Prostate gland (tissue), 2 donors: Measurements from ENCODE around the gene CTNNA2. TPM values are rescaled to one million over a fixed set of nuclear protein-coding genes. Genes with fewer than 3 reads are reported as not detected.

Experiments
- DNase-seq: peaks from one replicate; pipeline ENCODE4 v3.0.0-alpha.2; 2019; ENCODE audit warnings: low spot score
- H3K27ac ChIP-seq, 2 donors: fragments of 200-600 bp; sonication (generic); 2 replicates each; pipeline ENCODE4 v1.5.1; 2017 to 2019
- H3K27me3 ChIP-seq: fragments of 200-600 bp; sonication (generic); replicated peaks from 2 replicates; pipeline ENCODE4 v1.5.1; 2019; ENCODE audit not compliant: insufficient read depth
- H3K36me3 ChIP-seq, 2 donors: fragments of 200-600 bp; sonication (generic); 1 replicate in 1 of 2; 2 replicates in 1 of 2; pipeline versions ENCODE4 v1.5.1 to v1.8.1; 2017 to 2019
- H3K4me1 ChIP-seq: fragments of 200-600 bp; sonication (generic); replicated peaks from 2 replicates; pipeline ENCODE4 v1.5.1; 2019
- H3K4me3 ChIP-seq, 2 donors: fragments of 200-600 bp; sonication (generic); 2 replicates each; pipeline ENCODE4 v1.5.1; 2017 to 2019
- H3K9me3 ChIP-seq: fragments of 200-600 bp; sonication (generic); 2 replicates; pipeline ENCODE4 v1.5.1; 2017
- POLR2A ChIP-seq: fragments of 450-650 bp; IDR thresholded peaks from one replicate; pipeline ENCODE4 v1.6.1; 2016; ENCODE audit warnings: antibody characterized with exemption, mild to moderate bottlenecking
- POLR2AphosphoS5 ChIP-seq: sonication (generic); formaldehyde crosslinking; IDR thresholded peaks from one replicate; pipeline ENCODE4 v1.6.1; 2017; ENCODE audit warnings: antibody characterized with exemption
- WGBS: methylation state at CpG from one replicate; pipeline ENCODE4 v1.1.5; 2018; 5-methylcytosine and 5-hydroxymethylcytosine counted together
- intact Hi-C: fragments of 100-400 bp; cut with DNase I; formaldehyde crosslinking; loops from one replicate; pipeline ENCODE4 v1.14.2; 2022
- total RNA-seq, 2 donors: library from RNA; depleted of rRNA; stranded (reverse); fragments of >200 nt; gene quantifications; one replicate each; pipeline ENCODE4 v1.1.0, GENCODE V29; 2016
- TF ChIP-seq, protein P1 (sequence below), 4 experiments: fragments of 200-600 bp in 2 of 4; fragments of 450-650 bp in 2 of 4; sonication (generic) in 2 of 4; IDR thresholded peaks; 1 replicate in 3 of 4; 2 replicates in 1 of 4; pipeline ENCODE4 v1.5.1; 2016 to 2019; ENCODE audit warnings: antibody characterized with exemption in 4 of 4, mild to moderate bottlenecking in 2 of 4, moderate library complexity in 2 of 4

CTNNA2 gene
- total RNA-seq, 2 donors from 2014 or later, result 24.3 TPM; not detected in 1

DNA sequence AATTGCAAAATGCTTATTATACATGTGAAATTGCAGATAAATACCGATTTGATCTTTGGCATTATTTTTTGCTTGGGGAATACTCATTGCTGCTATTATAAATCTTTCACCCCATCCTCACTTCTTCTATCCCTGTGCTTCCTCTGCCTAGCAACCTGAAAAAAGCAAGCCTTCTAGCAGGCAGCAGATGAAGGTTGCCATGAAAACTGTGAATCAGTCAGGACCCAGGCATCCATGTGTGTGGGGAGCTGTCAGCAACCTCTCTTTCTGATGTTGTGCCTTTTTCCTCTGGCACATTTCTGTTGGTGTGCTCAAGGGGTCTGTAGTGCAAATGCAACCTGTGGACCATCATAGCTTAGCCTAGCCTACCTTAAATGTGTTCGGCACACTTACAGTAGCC, 427.5 kb downstream of the CTNNA2 start:
- no peaks in the 10 kb centered on the region for H3K36me3 ChIP-seq
- TF ChIP-seq, protein P1, sequence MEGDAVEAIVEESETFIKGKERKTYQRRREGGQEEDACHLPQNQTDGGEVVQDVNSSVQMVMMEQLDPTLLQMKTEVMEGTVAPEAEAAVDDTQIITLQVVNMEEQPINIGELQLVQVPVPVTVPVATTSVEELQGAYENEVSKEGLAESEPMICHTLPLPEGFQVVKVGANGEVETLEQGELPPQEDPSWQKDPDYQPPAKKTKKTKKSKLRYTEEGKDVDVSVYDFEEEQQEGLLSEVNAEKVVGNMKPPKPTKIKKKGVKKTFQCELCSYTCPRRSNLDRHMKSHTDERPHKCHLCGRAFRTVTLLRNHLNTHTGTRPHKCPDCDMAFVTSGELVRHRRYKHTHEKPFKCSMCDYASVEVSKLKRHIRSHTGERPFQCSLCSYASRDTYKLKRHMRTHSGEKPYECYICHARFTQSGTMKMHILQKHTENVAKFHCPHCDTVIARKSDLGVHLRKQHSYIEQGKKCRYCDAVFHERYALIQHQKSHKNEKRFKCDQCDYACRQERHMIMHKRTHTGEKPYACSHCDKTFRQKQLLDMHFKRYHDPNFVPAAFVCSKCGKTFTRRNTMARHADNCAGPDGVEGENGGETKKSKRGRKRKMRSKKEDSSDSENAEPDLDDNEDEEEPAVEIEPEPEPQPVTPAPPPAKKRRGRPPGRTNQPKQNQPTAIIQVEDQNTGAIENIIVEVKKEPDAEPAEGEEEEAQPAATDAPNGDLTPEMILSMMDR (IDR thresholded peaks at IDR 0.05), result no peak
- TF ChIP-seq POLR2AphosphoS5 (no peak), POLR2A (no peak)
- no peak overlapping the region for H3K27ac ChIP-seq
- WGBS, result 95% methylated on average over 2 of the region's 2 CpGs
- no peaks in the 10 kb centered on the region for H3K27me3 ChIP-seq
- intact Hi-C loops, result no loop called here
- DNase-seq, result no peak
- H3K4me3 ChIP-seq, result no peak overlapping the region
- H3K9me3 ChIP-seq, result no peaks in the 10 kb centered on the region
- no peaks in the 10 kb centered on the region for H3K4me1 ChIP-seq

DNA sequence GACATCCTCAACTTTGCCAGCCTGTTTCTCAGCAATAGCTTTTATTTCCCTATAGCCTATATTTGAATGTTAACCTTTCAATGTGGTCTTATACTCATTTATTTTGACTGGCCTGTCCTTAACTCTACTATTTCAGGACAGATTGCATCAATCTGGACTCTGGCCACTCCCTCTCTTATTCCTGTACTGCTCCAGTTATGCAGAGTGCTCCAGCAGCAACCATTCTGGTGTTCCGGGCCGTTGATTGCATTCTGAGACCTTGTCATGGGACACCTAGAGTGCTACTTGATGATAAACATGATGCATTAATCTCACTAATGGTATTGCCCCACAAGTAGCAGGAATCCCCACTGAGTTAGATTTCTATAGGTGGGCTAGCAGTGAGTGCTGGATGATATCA, 428.3 kb downstream of the CTNNA2 start:
- TF ChIP-seq POLR2AphosphoS5 (no peak), POLR2A (no peak)
- TF ChIP-seq, protein P1 (IDR thresholded peaks at IDR 0.05), result no peak
- Histone ChIP-seq H3K36me3 (no peaks in the 10 kb centered on the region), H3K27me3 (no peaks in the 10 kb centered on the region), H3K9me3 (no peaks in the 10 kb centered on the region), H3K27ac (no peak overlapping the region), H3K4me1 (no peaks in the 10 kb centered on the region), H3K4me3 (no peak overlapping the region)
- intact Hi-C loops, result no loop called here
- DNase-seq, result no peak
- 70% methylated on average over 2 of the region's 2 CpGs for WGBS

DNA sequence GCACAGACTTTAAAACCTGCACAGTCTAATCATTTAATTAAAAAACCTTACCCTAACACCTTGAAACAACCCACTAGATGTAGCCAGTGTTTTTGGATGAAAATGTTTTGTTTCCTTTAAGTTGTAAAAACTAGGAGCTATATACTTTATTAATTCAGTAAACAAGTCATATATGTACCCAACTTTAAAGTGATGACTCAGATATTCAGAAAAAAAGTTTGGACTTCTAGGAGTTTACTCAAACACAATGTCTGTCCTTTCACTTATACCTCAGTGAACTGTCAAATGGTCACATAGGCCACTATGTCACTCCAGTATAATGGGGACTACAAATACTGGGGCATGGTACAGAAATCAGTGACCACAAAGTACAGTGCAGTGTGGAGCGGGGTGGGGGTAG, 431.4 kb downstream of the CTNNA2 start:
- WGBS, result 95% methylated on average over 1 of the region's 1 CpG

DNA sequence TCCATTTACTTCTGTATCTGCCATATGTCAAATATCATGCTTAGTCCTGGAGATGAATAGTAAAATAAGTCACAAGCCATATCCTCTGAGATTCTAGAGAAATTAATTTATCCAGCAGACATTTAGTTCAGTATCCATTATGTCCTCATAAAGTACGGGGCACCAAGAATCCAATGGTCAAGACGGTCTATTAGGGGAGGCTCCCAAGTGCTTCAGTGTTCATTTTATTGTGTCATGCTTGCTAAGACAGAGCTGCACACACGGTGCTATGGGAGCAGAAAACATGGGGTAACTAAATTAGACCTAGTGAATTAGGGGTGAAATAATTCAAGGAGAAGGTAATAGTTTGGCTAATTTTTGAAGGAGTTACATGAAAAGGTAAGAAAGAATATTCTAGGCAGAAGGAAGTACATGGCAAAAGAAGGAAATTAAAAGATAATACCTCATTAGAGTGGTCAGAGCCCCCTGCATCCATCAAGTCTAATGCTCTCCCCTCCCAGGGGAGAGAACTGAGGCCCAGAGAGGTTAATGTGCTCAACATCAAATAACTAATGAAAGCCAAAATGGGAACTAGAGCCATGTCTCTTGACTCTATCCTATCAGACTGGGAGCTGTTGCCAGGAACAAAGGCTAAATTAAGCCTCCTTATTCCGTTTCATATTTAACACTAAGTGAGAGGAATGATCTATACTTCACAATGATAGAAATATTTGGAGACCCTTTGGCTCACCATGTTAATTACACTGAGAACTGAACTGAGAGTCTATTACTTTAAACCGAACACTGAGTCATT, 433.0 kb downstream of the CTNNA2 start:
- no peak for DNase-seq
- no peaks in the 10 kb centered on the region for H3K4me1 ChIP-seq
- H3K9me3 ChIP-seq, result no peaks in the 10 kb centered on the region
- no peak overlapping the region for H3K4me3 ChIP-seq
- no peak overlapping the region for H3K27ac ChIP-seq
- WGBS, result 60% methylated on average over 5 of the region's 5 CpGs
- intact Hi-C loops, result no loop called here
- H3K27me3 ChIP-seq, result no peaks in the 10 kb centered on the region
- H3K36me3 ChIP-seq, result no peaks in the 10 kb centered on the region
- TF ChIP-seq, protein P1 (IDR thresholded peaks at IDR 0.05), result no peak
- TF ChIP-seq POLR2AphosphoS5 (no peak), POLR2A (no peak)

More for the DNA sequence above, 431.4 kb downstream of the CTNNA2 start:
- H3K4me3 ChIP-seq, result no peak overlapping the region
- TF ChIP-seq POLR2AphosphoS5 (no peak), POLR2A (no peak)
- TF ChIP-seq, protein P1 (IDR thresholded peaks at IDR 0.05), result no peak
- intact Hi-C loops, result no loop called here
- H3K27me3 ChIP-seq, result no peaks in the 10 kb centered on the region
- H3K27ac ChIP-seq, result no peak overlapping the region
- DNase-seq, result no peak
- H3K4me1 ChIP-seq, result no peaks in the 10 kb centered on the region
- H3K9me3 ChIP-seq, result no peaks in the 10 kb centered on the region
- no peaks in the 10 kb centered on the region for H3K36me3 ChIP-seq

DNA sequence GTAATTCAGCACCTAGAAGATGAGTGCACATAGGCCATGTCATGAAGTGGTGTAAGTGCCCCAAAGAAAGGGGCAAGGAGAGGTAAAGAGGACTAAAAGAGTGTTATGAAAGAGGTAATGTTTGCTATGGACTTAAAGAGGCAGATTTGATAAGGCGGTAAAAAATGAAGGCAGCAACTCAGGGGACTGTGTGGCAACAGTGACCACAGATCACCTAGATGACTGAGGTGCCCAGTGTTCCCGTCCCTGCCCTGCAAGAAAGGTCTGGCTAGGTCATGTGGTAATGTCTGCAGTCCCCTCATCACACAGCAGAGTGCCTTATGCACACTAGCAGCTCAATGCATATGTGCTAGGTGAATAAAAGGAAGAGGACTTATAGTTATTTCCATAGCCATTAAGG, 434.9 kb downstream of the CTNNA2 start:
- Histone ChIP-seq H3K27me3 (no peaks in the 10 kb centered on the region), H3K36me3 (no peaks in the 10 kb centered on the region), H3K27ac (no peak overlapping the region), H3K9me3 (no peaks in the 10 kb centered on the region), H3K4me1 (no peaks in the 10 kb centered on the region), H3K4me3 (no peak overlapping the region)
- intact Hi-C loops, result no loop called here
- TF ChIP-seq POLR2AphosphoS5 (no peak), POLR2A (no peak)
- TF ChIP-seq, protein P1 (IDR thresholded peaks at IDR 0.05), result no peak
- DNase-seq, result no peak
- WGBS, result 79% methylated on average over 2 of the region's 2 CpGs
